Coronary artery (tissue), 2 donors: ENCODE measurements around the gene LGI1.

Experiments
- DNase-seq: peaks from one replicate; pipeline ENCODE4 v3.0.0-alpha.2; 2017; ENCODE audit warnings: low spot score
- H3K27ac ChIP-seq, 2 donors: fragments of 200-600 bp; sonication (generic); one replicate each; pipeline ENCODE4 v1.5.1; 2016 to 2019
- H3K4me3 ChIP-seq: fragments of 200-600 bp; sonication (generic); 2 replicates; pipeline ENCODE4 v1.5.1; 2016; ENCODE audit warnings: mild to moderate bottlenecking, moderate library complexity
- CTCF ChIP-seq: fragments of 200-600 bp; sonication (generic); IDR thresholded peaks from one replicate; pipeline ENCODE4 v1.5.1; 2019; ENCODE audit warnings: antibody characterized with exemption

The LGI1 gene

GRCh38 chr10:93753621-93754250 lies 4.0 kb upstream of the LGI1 start:
- no peak for DNase-seq
- TF ChIP-seq CTCF, result no peak
- no peak overlapping the region for H3K27ac ChIP-seq
- no peak overlapping the region for H3K4me3 ChIP-seq

- DNase-seq, result no peak
- no peak overlapping the region for H3K4me3 ChIP-seq
- H3K27ac ChIP-seq, result no peak overlapping the region
- TF ChIP-seq CTCF, result no peak
These were observed 3.0 kb upstream of the LGI1 start for GRCh38 chr10:93754761-93755160.

GRCh38 chr10:93755443-93756116 lies 2.2 kb upstream of the LGI1 start:
- H3K4me3 ChIP-seq, result no peak overlapping the region
- DNase-seq, result no peak
- H3K27ac ChIP-seq, result no peak overlapping the region
- no peak for TF ChIP-seq CTCF

GRCh38 chr10:93756118-93756517 lies 1.6 kb upstream of the LGI1 start:
- DNase-seq, result no peak
- no peak overlapping the region for H3K27ac ChIP-seq
- H3K4me3 ChIP-seq, result no peak overlapping the region
- TF ChIP-seq CTCF, result no peak

- TF ChIP-seq CTCF, result no peak
- no peak for DNase-seq
- Histone ChIP-seq H3K27ac (peak overlapping the region in 1 of 2 donors; percentile 53), H3K4me3 (peak overlapping the region; percentile 66)
These were observed 600 bp upstream of the LGI1 start for GRCh38 chr10:93757136-93757535.

- Histone ChIP-seq H3K4me3 (peak overlapping the region; percentile 66), H3K27ac (peak overlapping the region; percentile 18 to 53)
- no peak for TF ChIP-seq CTCF
- no peak for DNase-seq
These were observed 761 bp downstream of the LGI1 start for GRCh38 chr10:93758508-93758885.

GRCh38 chr10:93758891-93759410 lies 1.2 kb downstream of the LGI1 start:
- Histone ChIP-seq H3K27ac (peak overlapping the region in 1 of 2 donors; percentile 53), H3K4me3 (peak overlapping the region; percentile 66)
- TF ChIP-seq CTCF, result no peak
- DNase-seq, result no peak
